PC-3 (cell line): ENCODE measurements around the gene CTNNAL1. TPM values are rescaled to one million over a fixed set of nuclear protein-coding genes. Genes with fewer than 3 reads are reported as not detected.

Source experiments
- ATAC-seq: fragments of 200-7000 bp; cut with Tn5 transposase; 2 replicates; pipeline ENCODE4 v1.9.1; 2020; ENCODE audit warnings: mild to moderate bottlenecking, moderate library complexity
- BruUV-seq: library from RNA; stranded (reverse); fragments of 400-500 nt; replicated peaks from 2 replicates; lab custom pipeline; 2021; lab: Mats Ljungman, UMichigan
- CTCF ChIA-PET: fragments of 300-600 bp; sonication (Branson Sonifier 250); formaldehyde crosslinking; loops from one replicate; lab custom pipeline; 2022; ENCODE audit warnings: antibody characterized with exemption; lab: Charles Lee
- POLR2A ChIA-PET: fragments of 300-600 bp; sonication (Branson Sonifier 250); formaldehyde crosslinking; loops from one replicate; lab custom pipeline; 2022; ENCODE audit warnings: antibody characterized with exemption; ENCODE audit not compliant: unreplicated experiment; lab: Charles Lee
- DNase-seq: peaks from one replicate; pipeline ENCODE4 v3.0.0-alpha.2; 2015
- H2AFZ ChIP-seq: fragments of 300-600 bp; sonication (generic); 2 replicates; pipeline ENCODE4 v1.6.0; 2016; ENCODE audit warnings: antibody characterized with exemption, low read length
- H3F3A ChIP-seq: fragments of 300-600 bp; sonication (generic); one replicate; pipeline ENCODE4 v1.6.0; 2017; ENCODE audit warnings: antibody characterized with exemption, low read length, control low read depth, mild to moderate bottlenecking; ENCODE audit not compliant: unreplicated experiment
- H3K27ac ChIP-seq: fragments of 300-600 bp; sonication (generic); 2 replicates; pipeline ENCODE4 v1.5.1; 2016; ENCODE audit warnings: mild to moderate bottlenecking, low read length
- H3K27me3 ChIP-seq: fragments of 300-600 bp; sonication (generic); 2 replicates; pipeline ENCODE4 v1.6.1; 2016; ENCODE audit warnings: low read length, mixed read lengths
- H3K36me3 ChIP-seq: fragments of 300-600 bp; sonication (generic); 2 replicates; pipeline ENCODE4 v1.6.1; 2016; ENCODE audit warnings: low read depth, mixed run types, low read length, mixed read lengths
- H3K4me1 ChIP-seq: fragments of 300-600 bp; sonication (generic); 2 replicates; pipeline ENCODE4 v1.5.1; 2016; ENCODE audit warnings: low read length; ENCODE audit not compliant: insufficient read depth
- H3K4me2 ChIP-seq: fragments of 300-600 bp; sonication (generic); 2 replicates; pipeline ENCODE4 v1.6.0; 2016; ENCODE audit warnings: low read length
- H3K4me3 ChIP-seq: fragments of 300-600 bp; sonication (generic); 2 replicates; pipeline ENCODE4 v1.5.1; 2016; ENCODE audit warnings: mild to moderate bottlenecking, low read length, mixed read lengths
- H3K79me2 ChIP-seq: fragments of 300-600 bp; sonication (generic); 2 replicates; pipeline ENCODE4 v1.6.1; 2017; ENCODE audit warnings: low read length, mixed read lengths
- H3K9ac ChIP-seq: fragments of 300-600 bp; sonication (generic); 2 replicates; pipeline ENCODE4 v1.6.0; 2016; ENCODE audit warnings: mild to moderate bottlenecking, low read length
- H3K9me2 ChIP-seq: fragments of 300-600 bp; sonication (generic); replicated peaks from 2 replicates; pipeline ENCODE4 v1.6.1; 2016; ENCODE audit warnings: mixed run types, low read length, mixed read lengths
- H3K9me3 ChIP-seq: fragments of 300-600 bp; sonication (generic); 2 replicates; pipeline ENCODE4 v1.6.1; 2016; ENCODE audit warnings: low read length, mixed read lengths
- H4K20me1 ChIP-seq: fragments of 300-600 bp; sonication (generic); 2 replicates; pipeline ENCODE4 v1.6.1; 2016; ENCODE audit warnings: low read length, mixed read lengths
- CTCF ChIP-seq: fragments of 300-600 bp; sonication (generic); conservative IDR thresholded peaks from 2 replicates; pipeline ENCODE4 v1.5.1; 2017; ENCODE audit warnings: antibody characterized with exemption, low read depth, mild to moderate bottlenecking, low read length
- EZH2 ChIP-seq: fragments of 300-600 bp; sonication (generic); IDR thresholded peaks from one replicate; pipeline ENCODE4 v1.6.1; 2017; ENCODE audit warnings: antibody characterized with exemption, mild to moderate bottlenecking, low read length; ENCODE audit not compliant: unreplicated experiment
- EZH2phosphoT487 ChIP-seq: fragments of 300-600 bp; sonication (generic); IDR thresholded peaks from 2 replicates; pipeline ENCODE4 v1.6.1; 2018; ENCODE audit warnings: mild to moderate bottlenecking, antibody characterized with exemption, low read length, borderline replicate concordance
- intact Hi-C: fragments of 100-400 bp; cut with micrococcal nuclease; formaldehyde crosslinking; loops from 2 replicates; pipeline ENCODE4 v1.9.0; 2023
- total RNA-seq: library from RNA; depleted of rRNA; stranded (reverse); fragments of >200 nt; gene quantifications from 2 replicates; pipeline ENCODE4 v1.2.3, GENCODE V29; 2014

Gene CTNNAL1
- total RNA-seq, 1 experiment from 2014 or later, result 97.7 TPM

DNA sequence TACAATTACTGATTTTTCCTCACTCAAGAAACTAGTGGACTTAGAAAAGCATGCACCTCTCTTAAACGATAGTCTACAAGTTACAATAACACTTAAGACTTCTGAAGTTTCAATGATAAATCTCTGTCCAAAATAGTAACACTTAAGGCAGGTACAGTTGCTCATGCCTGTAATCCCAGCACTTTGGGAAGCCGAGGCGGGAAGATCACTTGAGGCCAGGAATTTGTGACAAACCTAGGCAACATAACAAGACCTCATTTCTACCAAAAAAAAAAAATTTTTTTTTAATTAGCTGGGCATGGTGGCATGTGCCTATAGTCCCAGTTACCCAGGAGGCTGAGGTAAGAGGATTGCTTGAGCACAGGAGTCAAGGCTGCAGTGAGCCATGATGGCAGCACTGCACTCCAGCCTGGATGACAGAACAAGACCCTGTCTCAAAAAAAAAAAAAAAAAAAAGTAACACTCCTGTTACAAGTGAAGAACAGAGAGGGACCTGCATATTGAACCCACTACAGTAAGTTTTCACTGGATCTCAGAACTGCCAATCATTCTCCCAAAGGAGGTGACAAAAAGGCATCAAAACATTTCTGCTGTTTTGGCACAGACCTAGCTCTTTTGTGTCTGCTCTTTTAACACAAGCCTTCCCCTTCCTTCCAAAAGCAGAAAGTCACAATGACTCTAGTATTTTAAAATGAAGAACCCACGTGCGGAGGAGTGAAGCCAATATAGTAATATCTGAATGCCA, 75.6 kb downstream of the CTNNAL1 start:
- Histone ChIP-seq H3K79me2 (peaks cover 24% of the 10 kb centered on the region), H3K4me1 (peaks cover 12% of the 10 kb centered on the region; the same call in 1 of the 2 replicates), H3K9me3 (no peaks in the 10 kb centered on the region), H3K4me3 (no peak overlapping the region), H3K9ac (no peak overlapping the region), H3K9me2 (no peaks in the 10 kb centered on the region), H2AFZ (no peak overlapping the region), H4K20me1 (peaks cover 5% of the 10 kb centered on the region; the same call in 1 of the 2 replicates), H3K27ac (no peak overlapping the region), H3K36me3 (no peaks in the 10 kb centered on the region; the same call in none of the 2 replicates), H3K4me2 (no peak overlapping the region), H3F3A (no peaks in the 10 kb centered on the region), H3K27me3 (no peaks in the 10 kb centered on the region)
- ChIA-PET POLR2A (no interaction called here), CTCF (no interaction called here)
- intact Hi-C loops, result no loop called here
- no TSS peak for BruUV-seq
- DNase-seq (no peak), ATAC-seq (no peak)
- TF ChIP-seq EZH2phosphoT487, result no peak
- no peak for TF ChIP-seq CTCF
- TF ChIP-seq EZH2, result no peak

- peak within 1 kb of the TSS; percentile 92 for H3K9ac ChIP-seq
- peaks cover 7% of the 10 kb centered on the region; the same call in 1 of the 2 replicates for H4K20me1 ChIP-seq
- intact Hi-C loops, result no loop called here
- ChIA-PET POLR2A (no interaction called here), CTCF (no interaction called here)
- TSS peak; percentile 59 for BruUV-seq
- H2AFZ ChIP-seq, result peak within 1 kb of the TSS; percentile 90
- no peaks in the 10 kb centered on the region for H3K9me3 ChIP-seq
- H3K4me2 ChIP-seq, result peak within 1 kb of the TSS; percentile 99
- no peaks in the 10 kb centered on the region for H3K27me3 ChIP-seq
- TF ChIP-seq EZH2phosphoT487 (no peak), EZH2 (no peak), CTCF (no peak)
- DNase-seq (peak; percentile 69), ATAC-seq (peak; percentile 82)
- H3K79me2 ChIP-seq, result peaks cover 53% of the 10 kb centered on the region
- H3K4me3 ChIP-seq, result peak within 1 kb of the TSS; percentile 91
- no peaks in the 10 kb centered on the region for H3K9me2 ChIP-seq
- peaks cover 23% of the 10 kb centered on the region for H3K4me1 ChIP-seq
- H3K36me3 ChIP-seq, result no peaks in the 10 kb centered on the region; the same call in 1 of the 2 replicates
- no peaks in the 10 kb centered on the region for H3F3A ChIP-seq
- peak within 1 kb of the TSS; percentile 53 for H3K27ac ChIP-seq
Measured at GRCh38 chr9:108934323-108934893, 78.9 kb downstream of the CTNNAL1 start, which contains the start of gene ABITRAM. ABITRAM (plus strand) TSS chr9:108934400; CDS start chr9:108934487, 87 bp downstream.
